ENCODE data around the gene MSH5.

The MSH5 gene

DNA sequence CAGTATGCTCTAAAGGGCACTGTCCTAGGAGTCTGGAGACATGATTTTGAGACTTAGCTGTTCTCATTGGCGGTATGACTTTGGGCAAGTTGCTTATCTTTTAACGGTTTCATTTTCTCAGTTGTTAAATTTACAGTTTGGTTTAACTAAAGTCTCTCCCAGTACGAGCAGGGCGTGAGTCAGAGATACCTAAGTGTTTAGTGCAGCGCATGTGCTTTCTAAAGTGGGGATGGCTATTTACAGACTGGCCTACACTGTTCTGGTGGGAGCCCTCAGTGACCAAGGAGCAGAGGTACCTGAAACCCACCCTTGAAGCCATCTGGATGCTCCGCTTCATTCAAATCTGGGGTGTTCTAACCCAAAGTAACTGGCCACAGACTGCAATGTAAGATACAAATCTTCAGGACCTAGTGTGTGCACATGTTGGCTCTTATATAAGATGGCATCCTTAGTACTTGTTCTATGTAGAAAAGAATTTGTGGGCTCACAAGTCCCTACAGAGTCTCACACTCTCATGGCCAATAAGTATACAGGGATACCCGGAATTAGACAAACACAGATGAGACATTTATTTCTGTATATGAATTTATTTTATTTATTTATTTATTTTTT, 10.7 kb downstream of the MSH5 start:
- Mint-ChIP-seq H3K27me3 (no peaks in the 10 kb centered on the region), H3K4me3 (no peak overlapping the region), H3K4me1 (ENCODE audit: low read depth) (no peaks in the 10 kb centered on the region), H3K9me3 (no peaks in the 10 kb centered on the region), H3K36me3 (ENCODE audit: low read depth) (peaks cover 43% of the 10 kb centered on the region), H3K27ac (no peak overlapping the region)

GRCh38 chr6:31752739-31753319, 13.0 kb downstream of the MSH5 start:
- no peak overlapping the region for H3K27ac Mint-ChIP-seq
- H3K36me3 Mint-ChIP-seq (ENCODE audit: low read depth) = peaks cover 26% of the 10 kb centered on the region
- H3K9me3 Mint-ChIP-seq = no peaks in the 10 kb centered on the region
- H3K27me3 Mint-ChIP-seq = no peaks in the 10 kb centered on the region
- no peak overlapping the region for H3K4me3 Mint-ChIP-seq
- no peaks in the 10 kb centered on the region for H3K4me1 Mint-ChIP-seq (ENCODE audit: low read depth)

- Mint-ChIP-seq H3K27me3 (no peaks in the 10 kb centered on the region), H3K27ac (no peak overlapping the region), H3K9me3 (no peaks in the 10 kb centered on the region), H3K36me3 (ENCODE audit: low read depth) (peaks cover 47% of the 10 kb centered on the region), H3K4me3 (no peak overlapping the region), H3K4me1 (ENCODE audit: low read depth) (no peaks in the 10 kb centered on the region)
These were observed 18.5 kb downstream of the MSH5 start for GRCh38 chr6:31758281-31758680.

DNA sequence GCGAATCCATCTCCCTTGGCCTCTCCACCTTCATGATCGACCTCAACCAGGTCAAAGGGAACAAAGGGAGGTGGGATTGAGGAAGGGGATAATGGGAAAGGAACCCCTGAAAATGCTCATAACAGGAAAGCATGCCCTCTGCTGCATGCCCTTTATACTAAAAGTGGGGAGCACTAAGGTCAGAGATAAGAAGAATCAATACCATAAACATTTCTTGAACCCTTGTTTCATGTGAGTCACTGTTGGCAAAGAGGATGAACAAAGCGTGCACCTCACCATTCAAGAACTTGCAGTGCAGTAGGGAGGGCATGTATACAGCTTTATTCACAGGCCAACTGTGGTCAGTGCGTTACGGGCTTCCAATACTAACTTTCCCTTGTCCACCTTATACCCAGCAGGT, 21.0 kb downstream of the MSH5 start:
- Mint-ChIP-seq H3K27me3 (no peaks in the 10 kb centered on the region), H3K27ac (no peak overlapping the region), H3K9me3 (no peaks in the 10 kb centered on the region), H3K4me1 (ENCODE audit: low read depth) (peaks cover 4% of the 10 kb centered on the region), H3K4me3 (no peak overlapping the region), H3K36me3 (ENCODE audit: low read depth) (peaks cover 59% of the 10 kb centered on the region)

DNA sequence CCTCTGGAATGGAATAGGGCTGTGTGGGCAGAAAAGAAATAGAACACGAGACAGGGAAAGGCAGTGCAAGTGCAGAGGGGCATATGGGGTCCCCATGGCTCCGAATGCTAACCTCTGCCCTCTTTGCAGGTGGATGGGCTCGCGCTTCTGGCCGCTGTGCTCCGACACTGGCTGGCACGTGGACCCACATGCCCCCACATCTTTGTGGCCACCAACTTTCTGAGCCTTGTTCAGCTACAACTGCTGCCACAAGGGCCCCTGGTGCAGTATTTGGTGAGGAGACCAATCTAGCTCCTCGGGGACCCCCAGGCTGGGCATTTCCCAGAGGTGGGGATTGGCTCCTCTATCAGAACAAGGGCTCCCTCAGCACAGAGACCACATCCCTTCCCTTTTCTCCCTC, 21.5 kb downstream of the MSH5 start:
- H3K9me3 Mint-ChIP-seq = no peaks in the 10 kb centered on the region
- H3K27ac Mint-ChIP-seq = no peak overlapping the region
- no peak overlapping the region for H3K4me3 Mint-ChIP-seq
- peaks cover 4% of the 10 kb centered on the region for H3K4me1 Mint-ChIP-seq (ENCODE audit: low read depth)
- H3K36me3 Mint-ChIP-seq (ENCODE audit: low read depth) = peaks cover 59% of the 10 kb centered on the region
- H3K27me3 Mint-ChIP-seq = no peaks in the 10 kb centered on the region

DNA sequence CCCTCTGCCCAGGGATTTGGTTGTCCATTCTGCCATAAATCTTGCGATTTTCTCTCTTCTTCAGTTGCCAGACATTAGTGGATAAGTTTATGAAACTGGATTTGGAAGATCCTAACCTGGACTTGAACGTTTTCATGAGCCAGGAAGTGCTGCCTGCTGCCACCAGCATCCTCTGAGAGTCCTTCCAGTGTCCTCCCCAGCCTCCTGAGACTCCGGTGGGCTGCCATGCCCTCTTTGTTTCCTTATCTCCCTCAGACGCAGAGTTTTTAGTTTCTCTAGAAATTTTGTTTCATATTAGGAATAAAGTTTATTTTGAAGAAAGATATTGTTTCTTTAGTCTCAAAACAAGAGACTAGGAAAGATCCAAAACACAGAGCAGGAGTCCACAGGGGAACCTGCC, 22.6 kb downstream of the MSH5 start, which contains the start of gene SAPCD1:
TSS of gene SAPCD1 (plus strand) at position 301 of the 400 bp plus-strand sequence. CDS start 399 bp downstream, outside the sequence.
- Mint-ChIP-seq H3K27ac (no peak within 1 kb of the TSS), H3K27me3 (no peaks in the 10 kb centered on the region), H3K9me3 (no peaks in the 10 kb centered on the region), H3K4me1 (ENCODE audit: low read depth) (peaks cover 4% of the 10 kb centered on the region), H3K4me3 (no peak within 1 kb of the TSS), H3K36me3 (ENCODE audit: low read depth) (peaks cover 59% of the 10 kb centered on the region)

DNA sequence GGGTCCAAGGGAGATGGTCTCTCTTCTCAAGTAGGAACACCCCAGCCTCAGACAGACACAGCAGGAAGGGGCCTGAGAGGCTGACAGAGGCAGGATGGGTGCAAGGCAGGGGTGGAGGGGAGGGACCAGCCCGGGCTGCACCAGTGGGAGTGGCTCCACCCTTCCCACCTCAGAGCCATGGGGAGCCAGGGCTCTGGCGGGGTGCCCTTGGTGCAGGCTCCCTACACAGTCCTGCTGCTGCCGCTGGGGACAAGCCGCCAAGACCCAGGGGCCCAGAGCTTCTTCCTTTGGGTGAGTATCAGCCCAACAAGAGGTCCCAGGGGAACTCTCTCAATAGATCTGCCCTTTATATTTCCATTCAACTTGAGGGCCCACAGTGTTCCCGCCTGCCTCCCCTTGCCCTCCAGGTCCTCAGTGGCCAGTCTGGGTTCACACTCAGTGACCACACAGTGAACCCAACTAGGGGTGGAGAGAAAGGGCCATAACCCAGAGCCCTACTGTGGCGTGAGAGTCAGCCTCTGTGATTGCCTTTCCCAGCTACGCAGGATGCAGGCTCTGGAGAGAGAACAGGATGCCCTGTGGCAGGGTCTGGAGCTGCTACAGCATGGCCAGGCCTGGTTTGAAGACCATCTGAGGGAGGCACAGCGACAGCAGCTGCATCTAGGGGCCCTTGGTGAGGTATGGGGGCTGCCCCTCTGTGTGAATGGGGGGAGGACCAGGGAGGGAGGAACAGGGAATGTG, 23.2 kb downstream of the MSH5 start:
- no peak overlapping the region for H3K4me3 Mint-ChIP-seq
- H3K4me1 Mint-ChIP-seq (ENCODE audit: low read depth) = peaks cover 4% of the 10 kb centered on the region
- H3K9me3 Mint-ChIP-seq = no peaks in the 10 kb centered on the region
- no peak overlapping the region for H3K27ac Mint-ChIP-seq
- H3K27me3 Mint-ChIP-seq = no peaks in the 10 kb centered on the region
- H3K36me3 Mint-ChIP-seq (ENCODE audit: low read depth) = peaks cover 57% of the 10 kb centered on the region

- peaks cover 53% of the 10 kb centered on the region for H3K36me3 Mint-ChIP-seq (ENCODE audit: low read depth)
- no peak overlapping the region for H3K4me3 Mint-ChIP-seq
- H3K27me3 Mint-ChIP-seq = no peaks in the 10 kb centered on the region
- no peaks in the 10 kb centered on the region for H3K9me3 Mint-ChIP-seq
- H3K4me1 Mint-ChIP-seq (ENCODE audit: low read depth) = peaks cover 4% of the 10 kb centered on the region
- no peak overlapping the region for H3K27ac Mint-ChIP-seq
These were observed 23.8 kb downstream of the MSH5 start for GRCh38 chr6:31763619-31763940.

DNA sequence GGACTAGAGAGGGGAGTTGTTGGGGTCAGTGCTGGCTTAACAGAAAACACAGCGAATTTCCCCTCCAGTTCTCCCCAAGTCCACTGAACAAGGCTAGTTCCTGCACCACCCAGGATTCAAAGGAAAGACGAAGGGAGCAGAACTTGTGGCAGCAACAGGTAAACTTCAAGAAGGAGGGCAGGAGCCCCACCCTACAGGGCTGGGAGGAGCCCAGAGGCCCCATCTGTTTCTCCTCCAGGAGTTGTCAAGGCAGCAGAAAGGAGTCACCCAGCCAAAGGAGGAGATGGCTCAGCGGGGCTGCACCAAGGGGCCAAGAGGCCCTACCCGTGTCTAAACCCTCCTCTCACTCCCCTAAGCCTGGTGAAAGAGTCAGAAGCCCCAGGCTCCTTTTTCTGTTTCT, 24.4 kb downstream of the MSH5 start:
- Mint-ChIP-seq H3K27me3 (no peaks in the 10 kb centered on the region), H3K4me3 (no peak overlapping the region), H3K9me3 (no peaks in the 10 kb centered on the region), H3K27ac (no peak overlapping the region), H3K36me3 (ENCODE audit: low read depth) (peaks cover 47% of the 10 kb centered on the region), H3K4me1 (ENCODE audit: low read depth) (peaks cover 4% of the 10 kb centered on the region)

DNA sequence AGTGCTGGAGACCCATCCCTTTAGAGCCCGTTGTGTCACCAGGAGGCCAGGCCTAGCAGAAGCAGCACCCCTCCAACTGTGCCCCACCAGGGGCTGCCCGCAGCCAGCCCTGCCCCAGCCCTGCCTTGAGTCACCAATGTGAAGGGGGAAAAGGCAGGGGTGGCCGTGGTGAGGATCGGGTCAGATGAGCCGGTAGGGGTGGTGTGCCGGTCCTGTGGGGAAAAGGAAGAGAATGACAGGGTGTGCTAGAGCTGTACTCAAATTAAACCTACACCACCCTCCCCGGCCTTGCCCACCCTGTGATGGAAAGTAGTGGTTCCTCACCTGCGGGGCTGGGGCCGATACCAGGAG, 25.7 kb downstream of the MSH5 start:
- H3K27me3 Mint-ChIP-seq = no peaks in the 10 kb centered on the region
- peaks cover 10% of the 10 kb centered on the region for H3K4me1 Mint-ChIP-seq (ENCODE audit: low read depth)
- no peak overlapping the region for H3K4me3 Mint-ChIP-seq
- peaks cover 34% of the 10 kb centered on the region for H3K36me3 Mint-ChIP-seq (ENCODE audit: low read depth)
- no peak overlapping the region for H3K27ac Mint-ChIP-seq
- no peaks in the 10 kb centered on the region for H3K9me3 Mint-ChIP-seq

DNA sequence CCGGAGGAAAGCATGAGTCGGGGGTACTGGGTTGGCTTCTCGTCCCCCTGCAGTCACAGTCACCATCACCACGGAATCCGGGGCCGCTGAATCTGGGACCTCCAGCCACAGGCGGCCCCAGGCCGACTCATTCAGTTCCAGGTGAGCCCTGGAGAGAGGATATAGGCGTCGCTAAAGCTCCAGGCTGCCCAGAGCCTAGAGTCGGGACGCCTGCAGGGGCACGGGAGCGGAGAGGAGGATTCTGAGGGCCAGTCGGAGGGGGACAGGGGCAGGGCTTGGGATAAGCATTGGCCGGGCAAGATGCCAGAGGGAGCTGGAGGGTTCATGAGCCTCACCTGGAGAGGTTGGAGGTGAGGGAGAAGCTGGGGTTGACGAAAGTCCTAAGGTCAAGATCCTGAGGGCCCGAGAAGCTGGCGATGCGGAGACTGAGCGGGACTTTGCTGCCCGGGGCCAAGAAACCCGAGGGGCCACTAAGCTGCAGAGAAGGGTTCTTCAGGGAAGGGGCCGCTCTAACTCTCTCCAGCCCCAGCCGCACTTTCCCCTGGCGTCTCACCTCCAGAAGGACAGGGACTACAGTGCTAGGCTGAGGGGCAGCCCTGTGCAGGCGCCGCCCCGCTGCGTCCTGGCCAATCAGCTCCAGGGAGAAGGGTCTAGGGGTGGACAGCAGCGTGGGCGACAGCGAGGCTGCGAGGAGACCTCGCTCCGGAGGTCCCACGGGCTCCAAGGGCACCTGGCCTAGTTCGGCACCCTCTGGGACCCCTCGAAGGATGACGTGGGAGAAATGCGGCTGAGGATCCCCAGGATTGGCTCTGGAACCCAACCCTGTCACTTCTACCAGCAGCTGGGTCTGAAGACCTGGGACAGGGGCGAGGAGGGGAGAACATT, 26.3 kb downstream of the MSH5 start:
- Mint-ChIP-seq H3K9me3 (no peaks in the 10 kb centered on the region), H3K36me3 (ENCODE audit: low read depth) (peaks cover 29% of the 10 kb centered on the region), H3K4me3 (no peak overlapping the region), H3K4me1 (ENCODE audit: low read depth) (peaks cover 12% of the 10 kb centered on the region), H3K27ac (no peak overlapping the region), H3K27me3 (no peaks in the 10 kb centered on the region)

- no peak overlapping the region for H3K27ac Mint-ChIP-seq
- no peaks in the 10 kb centered on the region for H3K9me3 Mint-ChIP-seq
- H3K4me1 Mint-ChIP-seq (ENCODE audit: low read depth) = peaks cover 21% of the 10 kb centered on the region
- no peaks in the 10 kb centered on the region for H3K27me3 Mint-ChIP-seq
- peaks cover 27% of the 10 kb centered on the region for H3K36me3 Mint-ChIP-seq (ENCODE audit: low read depth)
- no peak overlapping the region for H3K4me3 Mint-ChIP-seq
These were observed 27.4 kb downstream of the MSH5 start for GRCh38 chr6:31767096-31767645.

- Mint-ChIP-seq H3K27ac (no peak overlapping the region), H3K4me3 (no peak overlapping the region), H3K27me3 (no peaks in the 10 kb centered on the region), H3K36me3 (ENCODE audit: low read depth) (peaks cover 15% of the 10 kb centered on the region), H3K4me1 (ENCODE audit: low read depth) (peaks cover 35% of the 10 kb centered on the region), H3K9me3 (no peaks in the 10 kb centered on the region)
These were observed 28.8 kb downstream of the MSH5 start for GRCh38 chr6:31768363-31769257.
